Gastroesophageal sphincter (tissue), 4 donors: ENCODE data around the gene UTS2B. TPM values are rescaled to one million over a fixed set of nuclear protein-coding genes. Genes with fewer than 3 reads are reported as not detected.

Source experiments
- ATAC-seq: fragments of 150-250 bp; one replicate; pipeline ENCODE4 v1.9.1; 2016; ENCODE audit warnings: mild to moderate bottlenecking, moderate library complexity
- H3K27ac ChIP-seq, 4 donors: fragments of 200-600 bp; sonication (generic) in 3 of 4; 1 replicate in 3 of 4; 2 replicates in 1 of 4; pipeline ENCODE4 v1.5.1; 2016 to 2019
- H3K27me3 ChIP-seq: fragments of 200-600 bp; sonication (generic); one replicate; pipeline ENCODE4 v1.5.1; 2019
- H3K36me3 ChIP-seq, 2 donors: fragments of 200-600 bp; sonication (generic); one replicate each; pipeline ENCODE4 v1.5.1; 2019; ENCODE audit warnings: control low read depth in 1 of 2
- H3K4me1 ChIP-seq, 3 donors: fragments of 200-600 bp; sonication (generic); 1 replicate in 2 of 3; 2 replicates in 1 of 3; pipeline ENCODE4 v1.5.1; 2016 to 2019; ENCODE audit warnings: control low read depth in 2 of 3
- H3K4me3 ChIP-seq, 2 donors: fragments of 200-600 bp; sonication (generic); one replicate each; pipeline ENCODE4 v1.5.1; 2019; ENCODE audit warnings: mild to moderate bottlenecking in 1 of 2, moderate library complexity in 1 of 2
- H3K9me3 ChIP-seq, 3 donors: fragments of 200-600 bp; sonication (generic); one replicate each; pipeline ENCODE4 v1.5.1; 2017 to 2019; ENCODE audit warnings: control low read depth in 2 of 3
- CTCF ChIP-seq, 4 experiments: fragments of 200-600 bp in 2 of 4; fragments of 450-650 bp in 2 of 4; sonication (generic) in 1 of 4; IDR thresholded peaks; one replicate each; pipeline ENCODE4 v1.5.1; 2017 to 2019; ENCODE audit warnings: antibody characterized with exemption in 4 of 4, mild to moderate bottlenecking in 2 of 4, moderate library complexity in 2 of 4
- EP300 ChIP-seq: sonication (generic); formaldehyde crosslinking; IDR thresholded peaks from one replicate; pipeline ENCODE4 v1.6.1; 2017; ENCODE audit warnings: antibody characterized with exemption, mild to moderate bottlenecking
- POLR2A ChIP-seq, 2 donors: fragments of 450-650 bp; IDR thresholded peaks; one replicate each; pipeline ENCODE4 v1.6.1; 2017; ENCODE audit warnings: antibody characterized with exemption in 2 of 2, mild to moderate bottlenecking in 2 of 2, moderate library complexity in 1 of 2
- POLR2AphosphoS5 ChIP-seq: sonication (generic); formaldehyde crosslinking; IDR thresholded peaks from one replicate; pipeline ENCODE4 v1.6.1; 2017; ENCODE audit warnings: antibody characterized with exemption
- WGBS, 2 donors: methylation state at CpG; one replicate each; pipeline ENCODE4 v1.1.5; 2018; ENCODE audit warnings: low coverage in 1 of 2; 5-methylcytosine and 5-hydroxymethylcytosine counted together
- total RNA-seq, 4 donors: library from RNA; depleted of rRNA; stranded (reverse); fragments of >200 nt; gene quantifications; one replicate each; pipeline ENCODE4 v1.1.0, GENCODE V29; 2016

The UTS2B gene
- total RNA-seq, 4 donors from 2014 or later = 0.20 TPM; not detected in 3

GRCh38 chr3:191362037-191362436 is 31.7 kb upstream of the UTS2B start:
- H3K27me3 ChIP-seq = no peaks in the 10 kb centered on the region
- no peak for ATAC-seq
- no peaks in the 10 kb centered on the region for H3K9me3 ChIP-seq
- no peak overlapping the region for H3K27ac ChIP-seq
- H3K36me3 ChIP-seq = peaks cover 0 to 69% of the 10 kb centered on the region in 2 donors
- H3K4me1 ChIP-seq = peaks cover 0 to 54% (median 5%) of the 10 kb centered on the region in 3 donors
- WGBS, 2 donors = 68 to 72% methylated on average over 2 to 4 of the region's 4 CpGs
- TF ChIP-seq POLR2AphosphoS5 (no peak), EP300 (no peak), POLR2A (IDR thresholded peaks at IDR 0.05) (no peak), CTCF (IDR thresholded peaks at IDR 0.05) (no peak)
- H3K4me3 ChIP-seq = no peak overlapping the region

- Histone ChIP-seq H3K4me3 (no peak overlapping the region), H3K9me3 (no peaks in the 10 kb centered on the region), H3K27ac (no peak overlapping the region), H3K4me1 (peaks cover 3 to 60% (median 5%) of the 10 kb centered on the region in 3 donors), H3K27me3 (no peaks in the 10 kb centered on the region), H3K36me3 (peaks cover 0 to 69% of the 10 kb centered on the region in 2 donors)
- ATAC-seq = no peak
- no peak for TF ChIP-seq CTCF (IDR thresholded peaks at IDR 0.05)
- 86 to 88% methylated on average over 1 of the region's 1 CpG for WGBS, 2 donors
These were observed 31.1 kb upstream of the UTS2B start for GRCh38 chr3:191361456-191361855.

GRCh38 chr3:191360620-191361019 is 30.3 kb upstream of the UTS2B start:
- Histone ChIP-seq H3K4me1 (peaks cover 8 to 67% (median 11%) of the 10 kb centered on the region in 3 donors), H3K27ac (no peak overlapping the region), H3K4me3 (no peak overlapping the region), H3K27me3 (no peaks in the 10 kb centered on the region), H3K36me3 (peaks cover 0 to 65% of the 10 kb centered on the region in 2 donors), H3K9me3 (no peaks in the 10 kb centered on the region)
- ATAC-seq = no peak
- TF ChIP-seq POLR2AphosphoS5 (no peak), EP300 (no peak), CTCF (IDR thresholded peaks at IDR 0.05) (no peak), POLR2A (IDR thresholded peaks at IDR 0.05) (no peak)
- 90 to 92% methylated on average over 3 of the region's 3 CpGs for WGBS, 2 donors

GRCh38 chr3:191358929-191359328 is 28.6 kb upstream of the UTS2B start:
- Histone ChIP-seq H3K4me3 (no peak overlapping the region), H3K27me3 (no peaks in the 10 kb centered on the region), H3K36me3 (peaks cover 0 to 57% of the 10 kb centered on the region in 2 donors), H3K4me1 (peaks cover 9 to 76% (median 12%) of the 10 kb centered on the region in 3 donors), H3K9me3 (no peaks in the 10 kb centered on the region), H3K27ac (peak overlapping the region in 2 of 4 donors; percentile 67 to 68)
- ATAC-seq = no peak
- TF ChIP-seq EP300 = no peak
- TF ChIP-seq POLR2A (IDR thresholded peaks at IDR 0.05) = no peak
- TF ChIP-seq CTCF (IDR thresholded peaks at IDR 0.05) = no peak
- TF ChIP-seq POLR2AphosphoS5 = no peak
- 23 to 42% methylated on average over 2 of the region's 2 CpGs for WGBS, 2 donors

GRCh38 chr3:191357909-191358308 is 27.6 kb upstream of the UTS2B start:
- Histone ChIP-seq H3K4me3 (no peak overlapping the region), H3K27me3 (no peaks in the 10 kb centered on the region), H3K36me3 (peaks cover 0 to 47% of the 10 kb centered on the region in 2 donors), H3K27ac (peak overlapping the region in 3 of 4 donors; percentile 66 to 68 (median 67)), H3K9me3 (no peaks in the 10 kb centered on the region), H3K4me1 (peaks cover 12 to 86% (median 16%) of the 10 kb centered on the region in 3 donors)
- 80% methylated on average over 6 of the region's 6 CpGs; no CpG with 5 or more reads in 1 of the 2 donors for WGBS, 2 donors
- no peak for TF ChIP-seq CTCF (IDR thresholded peaks at IDR 0.05)
- TF ChIP-seq EP300 = no peak
- no peak for TF ChIP-seq POLR2AphosphoS5
- no peak for TF ChIP-seq POLR2A (IDR thresholded peaks at IDR 0.05)
- no peak for ATAC-seq
